Keratinocyte (primary cell): Measurements from ENCODE around the gene ABCC3. TPM values are rescaled to one million over a fixed set of nuclear protein-coding genes. Genes with fewer than 3 reads are reported as not detected.

Experiments used
- DNase-seq: peaks from one replicate; pipeline ENCODE4 v3.0.0-alpha.2; 2011; ENCODE audit warnings: low read depth, missing footprints, low spot score
- FAIRE-seq: peaks from 2 replicates; lab custom pipeline; 2011; peaks lifted over from hg19 to GRCh38; lab: Jason Lieb, UNC
- H2AFZ ChIP-seq: 2 replicates; pipeline ENCODE4 v1.6.0; 2012; ENCODE audit warnings: low read length, control low read depth, inconsistent platforms; ENCODE audit not compliant: control insufficient read depth
- H3K27ac ChIP-seq: 2 replicates; pipeline ENCODE4 v1.5.1; 2011; ENCODE audit warnings: low read length; ENCODE audit not compliant: control insufficient read depth, insufficient read depth
- H3K27me3 ChIP-seq: 3 replicates; pipeline ENCODE4 v1.6.0; 2011; ENCODE audit warnings: low read length; ENCODE audit not compliant: control insufficient read depth, insufficient read depth; ENCODE audit errors: extremely low read depth
- H3K36me3 ChIP-seq, 2 experiments: 2 replicates in 1 of 2; 3 replicates in 1 of 2; pipeline ENCODE4 v1.5.1; 2011; ENCODE audit warnings: low read length in 2 of 2, mild to moderate bottlenecking in 1 of 2; ENCODE audit not compliant: control insufficient read depth in 2 of 2, insufficient read depth in 2 of 2; ENCODE audit errors: extremely low read depth in 1 of 2
- H3K4me1 ChIP-seq: 3 replicates; pipeline ENCODE4 v1.5.1; 2011; ENCODE audit warnings: low read length; ENCODE audit not compliant: control insufficient read depth, insufficient read depth; ENCODE audit errors: extremely low read depth
- H3K4me2 ChIP-seq: 3 replicates; pipeline ENCODE4 v1.6.0; 2011; ENCODE audit warnings: low read depth, low read length; ENCODE audit not compliant: control insufficient read depth, insufficient read depth; ENCODE audit errors: extremely low read depth
- H3K4me3 ChIP-seq, 3 experiments: fragments of 200-600 bp in 1 of 3; sonication (generic) in 1 of 3; 2 replicates in 2 of 3; 3 replicates in 1 of 3; pipeline ENCODE4 v1.5.1; 2011 to 2016; ENCODE audit warnings: low read length in 3 of 3, mild to moderate bottlenecking in 3 of 3, control low read depth in 2 of 3, inconsistent platforms in 1 of 3, low read depth in 1 of 3, mixed read lengths in 1 of 3, mixed run types in 1 of 3, moderate library complexity in 1 of 3; ENCODE audit not compliant: control insufficient read depth in 2 of 3, insufficient read depth in 2 of 3; ENCODE audit errors: extremely low read depth in 1 of 3
- H3K79me2 ChIP-seq: 2 replicates; pipeline ENCODE4 v1.6.0; 2012; ENCODE audit warnings: low read length; ENCODE audit not compliant: control insufficient read depth, insufficient read depth
- H3K9ac ChIP-seq: 3 replicates; pipeline ENCODE4 v1.6.0; 2011; ENCODE audit warnings: low read length; ENCODE audit not compliant: control insufficient read depth, insufficient read depth; ENCODE audit errors: extremely low read depth
- H3K9me1 ChIP-seq: 3 replicates; pipeline ENCODE4 v1.6.0; 2011; ENCODE audit warnings: low read length; ENCODE audit not compliant: control insufficient read depth, insufficient read depth; ENCODE audit errors: extremely low read depth
- H3K9me3 ChIP-seq: 2 replicates; pipeline ENCODE4 v1.5.1; 2012; ENCODE audit warnings: low read depth, low read length; ENCODE audit not compliant: control insufficient read depth
- H4K20me1 ChIP-seq: 3 replicates; pipeline ENCODE4 v1.6.0; 2011; ENCODE audit warnings: low read length; ENCODE audit not compliant: control insufficient read depth, insufficient read depth; ENCODE audit errors: extremely low read depth
- EZH2 ChIP-seq: IDR thresholded peaks from one replicate; pipeline ENCODE4 v1.6.1; 2012; ENCODE audit warnings: inconsistent platforms, mild to moderate bottlenecking, low read length, moderate library complexity
- dilution Hi-C: fragments of 300-500 bp; cut with MboI; formaldehyde crosslinking; loops from one replicate; pipeline ENCODE4 v1.7.0; 2020; ENCODE audit warnings: low sequenced_read_pairs; ENCODE audit not compliant: extremely low pct_ligation_motif_present
- polyA plus RNA-seq, 5 experiments: library from polyadenylated mRNA; depleted of rRNA in 3 of 5; stranded (reverse) in 3 of 5; stranded (forward) in 1 of 5; unstranded in 1 of 5; fragments of >200 nt; gene quantifications; 1 replicate in 1 of 5; 2 replicates in 3 of 5; 3 replicates in 1 of 5; pipeline versions ENCODE4 v1.2.1 to v1.2.3, GENCODE V29; 2011 to 2012; ENCODE audit warnings: missing spikeins in 2 of 5, low read depth in 1 of 5, low replicate concordance in 1 of 5
- TF ChIP-seq, protein P1 (sequence below), 3 experiments: IDR thresholded peaks in 1 of 3; conservative IDR thresholded peaks in 1 of 3; optimal IDR thresholded peaks in 1 of 3; 2 replicates in 2 of 3; 3 replicates in 1 of 3; pipeline versions ENCODE3 to v1.5.1; 2011; ENCODE audit warnings: low read length in 3 of 3, mild to moderate bottlenecking in 3 of 3, moderate library complexity in 2 of 3, control low read depth in 1 of 3, inconsistent platforms in 1 of 3; ENCODE audit not compliant: insufficient read depth in 2 of 3; ENCODE audit errors: extremely low read depth in 1 of 3

Gene ABCC3
- polyA plus RNA-seq, 1 donor (not counting 4 experiments of a cell fraction or from before 2014, with no cell fraction given): 41.7 TPM

GRCh38 chr17:50589095-50589705, 45.5 kb upstream of the ABCC3 start:
- Histone ChIP-seq H3K9ac (no peak overlapping the region), H4K20me1 (no peaks in the 10 kb centered on the region), H2AFZ (no peak overlapping the region), H3K36me3 (no peaks in the 10 kb centered on the region), H3K9me1 (no peaks in the 10 kb centered on the region), H3K4me3 (no peak overlapping the region), H3K79me2 (no peaks in the 10 kb centered on the region), H3K4me2 (no peak overlapping the region), H3K27ac (no peak overlapping the region), H3K27me3 (peaks cover 5% of the 10 kb centered on the region), H3K9me3 (no peaks in the 10 kb centered on the region), H3K4me1 (peaks cover 4% of the 10 kb centered on the region)
- DNase-seq (no peak), FAIRE-seq (peak; percentile 79)
- no peak for TF ChIP-seq EZH2
- TF ChIP-seq, protein P1, sequence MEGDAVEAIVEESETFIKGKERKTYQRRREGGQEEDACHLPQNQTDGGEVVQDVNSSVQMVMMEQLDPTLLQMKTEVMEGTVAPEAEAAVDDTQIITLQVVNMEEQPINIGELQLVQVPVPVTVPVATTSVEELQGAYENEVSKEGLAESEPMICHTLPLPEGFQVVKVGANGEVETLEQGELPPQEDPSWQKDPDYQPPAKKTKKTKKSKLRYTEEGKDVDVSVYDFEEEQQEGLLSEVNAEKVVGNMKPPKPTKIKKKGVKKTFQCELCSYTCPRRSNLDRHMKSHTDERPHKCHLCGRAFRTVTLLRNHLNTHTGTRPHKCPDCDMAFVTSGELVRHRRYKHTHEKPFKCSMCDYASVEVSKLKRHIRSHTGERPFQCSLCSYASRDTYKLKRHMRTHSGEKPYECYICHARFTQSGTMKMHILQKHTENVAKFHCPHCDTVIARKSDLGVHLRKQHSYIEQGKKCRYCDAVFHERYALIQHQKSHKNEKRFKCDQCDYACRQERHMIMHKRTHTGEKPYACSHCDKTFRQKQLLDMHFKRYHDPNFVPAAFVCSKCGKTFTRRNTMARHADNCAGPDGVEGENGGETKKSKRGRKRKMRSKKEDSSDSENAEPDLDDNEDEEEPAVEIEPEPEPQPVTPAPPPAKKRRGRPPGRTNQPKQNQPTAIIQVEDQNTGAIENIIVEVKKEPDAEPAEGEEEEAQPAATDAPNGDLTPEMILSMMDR (optimal IDR thresholded peaks at IDR 0.05 in 1 of 3, IDR thresholded peaks at IDR 0.05 in 1 of 3, conservative IDR thresholded peaks at IDR 0.05 in 1 of 3; ENCODE audit: extremely low read depth in 1 of 3, insufficient read depth in 2 of 3, low read length in 3 of 3): no peak
- dilution Hi-C loops: no loop called here

DNA sequence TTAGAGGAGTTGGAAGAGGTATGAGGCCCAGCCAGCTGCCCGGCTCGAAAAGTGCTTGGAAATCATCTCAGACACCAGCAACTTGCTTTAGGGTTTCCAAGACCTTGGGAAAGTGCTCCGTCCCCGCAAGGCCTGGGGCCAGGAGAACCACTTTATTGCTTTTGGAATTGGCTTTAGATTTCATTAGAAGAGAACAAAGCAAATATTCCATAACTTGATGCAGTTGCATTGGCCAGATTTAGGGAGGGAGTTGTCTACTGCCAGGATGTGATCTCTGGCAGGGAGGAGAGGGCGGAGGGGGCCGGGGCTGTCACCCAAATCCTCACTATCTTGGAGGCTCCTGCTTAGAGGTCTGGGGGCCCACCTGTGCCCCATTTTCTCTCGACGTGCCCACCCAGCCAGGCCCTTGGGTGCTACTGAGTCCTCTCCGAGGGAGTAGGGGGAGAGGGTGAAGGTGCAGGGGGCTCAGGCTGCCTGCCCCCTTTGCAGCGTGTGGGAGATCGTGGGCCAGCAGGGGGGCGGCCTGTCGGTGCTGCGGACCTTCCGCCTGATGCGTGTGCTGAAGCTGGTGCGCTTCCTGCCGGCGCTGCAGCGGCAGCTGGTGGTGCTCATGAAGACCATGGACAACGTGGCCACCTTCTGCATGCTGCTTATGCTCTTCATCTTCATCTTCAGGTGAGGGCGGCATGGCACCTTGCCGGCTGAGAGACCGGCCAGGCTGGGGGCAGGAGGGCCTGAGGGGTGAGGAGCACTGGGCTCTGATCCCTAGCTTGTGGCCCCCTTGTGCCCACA, 43.5 kb upstream of the ABCC3 start:
- Histone ChIP-seq H3K27me3 (peaks cover 9% of the 10 kb centered on the region), H3K79me2 (no peaks in the 10 kb centered on the region), H4K20me1 (no peaks in the 10 kb centered on the region), H3K9ac (no peak overlapping the region), H3K4me3 (no peak overlapping the region), H3K27ac (no peak overlapping the region), H3K9me3 (no peaks in the 10 kb centered on the region), H3K4me1 (no peaks in the 10 kb centered on the region), H3K9me1 (no peaks in the 10 kb centered on the region), H2AFZ (no peak overlapping the region), H3K36me3 (no peaks in the 10 kb centered on the region), H3K4me2 (no peak overlapping the region)
- FAIRE-seq (no peak), DNase-seq (no peak)
- dilution Hi-C loops: no loop called here
- no peak for TF ChIP-seq EZH2
- TF ChIP-seq, protein P1 (optimal IDR thresholded peaks at IDR 0.05 in 1 of 3, IDR thresholded peaks at IDR 0.05 in 1 of 3, conservative IDR thresholded peaks at IDR 0.05 in 1 of 3; ENCODE audit: extremely low read depth in 1 of 3, insufficient read depth in 2 of 3, low read length in 3 of 3): no peak
